A673 (cell line): ENCODE measurements around the gene MKRN1. TPM values are rescaled to one million over a fixed set of nuclear protein-coding genes. Genes with fewer than 3 reads are reported as not detected.

Source experiments
- BruUV-seq: library from RNA; stranded (reverse); fragments of 400-500 nt; replicated peaks from 2 replicates; lab custom pipeline; 2021; lab: Mats Ljungman, UMichigan
- CTCF ChIA-PET: fragments of 300-600 bp; sonication (Branson Sonifier 250); formaldehyde crosslinking; loops from one replicate; lab custom pipeline; 2022; ENCODE audit warnings: antibody characterized with exemption; lab: Charles Lee
- POLR2A ChIA-PET: fragments of 300-600 bp; sonication (Branson Sonifier 250); formaldehyde crosslinking; loops from one replicate; lab custom pipeline; 2022; ENCODE audit warnings: antibody characterized with exemption; ENCODE audit not compliant: low non-redundant PET; lab: Charles Lee
- DNase-seq: peaks from one replicate; pipeline ENCODE4 v3.0.0-alpha.2; 2015; ENCODE audit warnings: low spot score
- H3K27ac ChIP-seq: fragments of 200-600 bp; sonication (generic); 2 replicates; pipeline ENCODE4 v1.5.1; 2016; ENCODE audit warnings: mixed run types, low read depth, mild to moderate bottlenecking, mixed read lengths, antibody characterized with exemption, low read length; ENCODE audit not compliant: poor library complexity, severe bottlenecking
- H3K27me3 ChIP-seq: fragments of 200-600 bp; sonication (generic); replicated peaks from 2 replicates; pipeline ENCODE4 v1.6.1; 2017; ENCODE audit warnings: mixed run types, low read depth, mild to moderate bottlenecking, mixed read lengths, antibody characterized with exemption, low read length; ENCODE audit not compliant: insufficient read depth, poor library complexity
- H3K36me3 ChIP-seq: fragments of 200-600 bp; sonication (generic); 2 replicates; pipeline ENCODE4 v1.6.1; 2016; ENCODE audit warnings: mixed run types, mild to moderate bottlenecking, mixed read lengths, antibody characterized with exemption, low read length; ENCODE audit not compliant: insufficient read depth, poor library complexity, severe bottlenecking
- H3K4me1 ChIP-seq: fragments of 200-600 bp; sonication (generic); 2 replicates; pipeline ENCODE4 v1.6.1; 2017; ENCODE audit warnings: mixed run types, mild to moderate bottlenecking, mixed read lengths, antibody characterized with exemption, low read length; ENCODE audit not compliant: insufficient read depth, poor library complexity, severe bottlenecking
- H3K4me3 ChIP-seq: fragments of 200-600 bp; sonication (generic); 2 replicates; pipeline ENCODE4 v1.5.1; 2016; ENCODE audit warnings: low read depth, mixed run types, mild to moderate bottlenecking, mixed read lengths, low read length; ENCODE audit not compliant: poor library complexity, severe bottlenecking
- H3K9me3 ChIP-seq: fragments of 200-600 bp; sonication (generic); 2 replicates; pipeline ENCODE4 v1.6.1; 2016; ENCODE audit warnings: mixed run types, low read depth, mild to moderate bottlenecking, mixed read lengths, antibody characterized with exemption, low read length; ENCODE audit not compliant: poor library complexity, severe bottlenecking
- EZH2 ChIP-seq: fragments of 200-600 bp; sonication (generic); IDR thresholded peaks from 2 replicates; pipeline ENCODE4 v1.6.1; 2017; ENCODE audit warnings: borderline replicate concordance, low read depth, mild to moderate bottlenecking, mixed read lengths, antibody characterized with exemption, low read length; ENCODE audit not compliant: poor library complexity, severe bottlenecking
- intact Hi-C: fragments of 100-400 bp; cut with micrococcal nuclease; formaldehyde crosslinking; loops from one replicate; pipeline ENCODE4 v1.10.0; 2022; ENCODE audit not compliant: unreplicated experiment
- total RNA-seq: library from RNA; stranded (reverse); gene quantifications from 2 replicates; pipeline ENCODE4 v1.2.3, GENCODE V29; 2021
- TF ChIP-seq, protein P1 (sequence below): fragments of 300-800, 200-600 bp; sonication (generic); conservative IDR thresholded peaks from 2 replicates; pipeline ENCODE4 v1.5.1; 2017; ENCODE audit warnings: low read depth, mild to moderate bottlenecking, antibody characterized with exemption, low read length, moderate library complexity, mixed read lengths

Gene MKRN1
- total RNA-seq, 1 experiment from 2014 or later = 51.1 TPM

DNA sequence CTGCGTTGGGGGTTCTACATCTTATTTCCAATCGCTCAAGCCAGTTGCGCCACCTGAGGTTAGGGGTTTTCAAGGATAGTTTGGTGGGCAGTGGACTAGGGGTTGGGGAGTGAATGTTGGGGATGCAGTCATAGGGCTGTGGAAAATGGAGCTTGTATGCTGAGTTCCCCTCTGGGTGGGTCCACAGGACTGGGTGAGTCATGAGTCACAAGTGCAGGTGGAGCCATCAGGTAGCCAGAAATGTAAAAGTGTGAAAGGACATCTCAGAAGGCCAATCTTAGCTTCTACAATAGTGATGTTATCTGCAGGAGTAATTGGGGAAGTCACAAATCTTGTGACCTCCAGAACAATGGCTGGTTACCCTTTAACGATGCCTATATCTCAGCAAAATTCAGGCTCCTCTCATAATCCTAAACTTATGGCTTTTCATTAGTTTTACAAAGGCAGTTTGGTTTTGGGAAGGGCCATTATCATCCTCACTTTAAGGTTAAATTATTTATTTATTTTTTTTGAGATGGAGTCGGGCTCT, 18.0 kb upstream of the MKRN1 start:
- intact Hi-C loops = loop anchor here (10.0 kb wide), 1 partner anchor 323 kb away; the partner anchor contains the start of gene KDM7A
- no peaks in the 10 kb centered on the region for H3K27me3 ChIP-seq
- H3K27ac ChIP-seq = no peak overlapping the region
- H3K4me1 ChIP-seq = no peaks in the 10 kb centered on the region
- no peaks in the 10 kb centered on the region for H3K9me3 ChIP-seq
- H3K36me3 ChIP-seq = no peaks in the 10 kb centered on the region
- DNase-seq = no peak
- POLR2A ChIA-PET = no interaction called here
- BruUV-seq = no TSS peak
- no peak overlapping the region for H3K4me3 ChIP-seq
- TF ChIP-seq, protein P1, sequence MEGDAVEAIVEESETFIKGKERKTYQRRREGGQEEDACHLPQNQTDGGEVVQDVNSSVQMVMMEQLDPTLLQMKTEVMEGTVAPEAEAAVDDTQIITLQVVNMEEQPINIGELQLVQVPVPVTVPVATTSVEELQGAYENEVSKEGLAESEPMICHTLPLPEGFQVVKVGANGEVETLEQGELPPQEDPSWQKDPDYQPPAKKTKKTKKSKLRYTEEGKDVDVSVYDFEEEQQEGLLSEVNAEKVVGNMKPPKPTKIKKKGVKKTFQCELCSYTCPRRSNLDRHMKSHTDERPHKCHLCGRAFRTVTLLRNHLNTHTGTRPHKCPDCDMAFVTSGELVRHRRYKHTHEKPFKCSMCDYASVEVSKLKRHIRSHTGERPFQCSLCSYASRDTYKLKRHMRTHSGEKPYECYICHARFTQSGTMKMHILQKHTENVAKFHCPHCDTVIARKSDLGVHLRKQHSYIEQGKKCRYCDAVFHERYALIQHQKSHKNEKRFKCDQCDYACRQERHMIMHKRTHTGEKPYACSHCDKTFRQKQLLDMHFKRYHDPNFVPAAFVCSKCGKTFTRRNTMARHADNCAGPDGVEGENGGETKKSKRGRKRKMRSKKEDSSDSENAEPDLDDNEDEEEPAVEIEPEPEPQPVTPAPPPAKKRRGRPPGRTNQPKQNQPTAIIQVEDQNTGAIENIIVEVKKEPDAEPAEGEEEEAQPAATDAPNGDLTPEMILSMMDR = no peak
- no peak for TF ChIP-seq EZH2
- CTCF ChIA-PET = interaction anchor here (1.3 kb wide), 1 partner anchor 20 kb away, joined by 3 read pairs; no protein-coding TSS in a partner anchor

- Histone ChIP-seq H3K36me3 (no peaks in the 10 kb centered on the region), H3K27me3 (no peaks in the 10 kb centered on the region), H3K4me3 (no peak overlapping the region), H3K9me3 (no peaks in the 10 kb centered on the region), H3K4me1 (no peaks in the 10 kb centered on the region), H3K27ac (no peak overlapping the region)
- intact Hi-C loops = loop anchor here (10.0 kb wide), 1 partner anchor 321 kb away; the partner anchor contains the start of gene KDM7A
- POLR2A ChIA-PET = interaction anchor here (0.8 kb wide), 1 partner anchor 63 kb away, joined by 3 read pairs; no protein-coding TSS in a partner anchor
- BruUV-seq = no TSS peak
- DNase-seq = no peak
- no peak for TF ChIP-seq EZH2
- TF ChIP-seq, protein P1 = no peak
- CTCF ChIA-PET = no interaction called here
Measured at GRCh38 chr7:140495514-140496097, 16.3 kb upstream of the MKRN1 start.

DNA sequence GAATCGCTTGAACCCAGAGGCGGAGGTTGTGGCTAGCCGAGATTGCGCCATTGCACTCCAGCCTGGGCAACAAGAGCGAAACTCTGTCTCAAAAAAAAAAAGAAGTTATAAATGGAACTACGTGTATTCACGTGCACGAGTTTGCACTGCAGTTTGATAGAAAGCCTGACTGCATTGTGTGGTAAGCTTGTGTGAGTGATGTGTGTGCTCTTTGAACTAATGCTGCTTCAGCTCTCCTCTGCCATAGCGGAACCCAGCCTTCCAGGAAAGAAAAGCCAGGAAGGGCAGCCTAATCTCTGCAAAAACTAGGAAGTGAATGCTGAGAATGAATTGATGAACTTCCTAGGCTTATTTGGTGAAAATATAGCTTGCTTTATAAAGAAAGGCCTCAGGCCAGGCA, 15.6 kb upstream of the MKRN1 start:
- no peak for DNase-seq
- ChIA-PET CTCF (no interaction called here), POLR2A (interaction anchor here (0.8 kb wide), 1 partner anchor 62 kb away, joined by 3 read pairs; no protein-coding TSS in a partner anchor)
- Histone ChIP-seq H3K4me1 (no peaks in the 10 kb centered on the region), H3K9me3 (no peaks in the 10 kb centered on the region), H3K27me3 (no peaks in the 10 kb centered on the region), H3K27ac (no peak overlapping the region), H3K4me3 (no peak overlapping the region), H3K36me3 (no peaks in the 10 kb centered on the region)
- no peak for TF ChIP-seq EZH2
- TF ChIP-seq, protein P1 = no peak
- no TSS peak for BruUV-seq
- intact Hi-C loops = loop anchor here (10.0 kb wide), 1 partner anchor 320 kb away; the partner anchor contains the start of gene KDM7A
